H1 (cell line): ENCODE measurements around the gene UQCRC2. TPM values are rescaled to one million over a fixed set of nuclear protein-coding genes. Genes with fewer than 3 reads are reported as not detected.

ENCODE experiments used
- CTCF ChIA-PET: fragments of 300-600 bp; sonication (Branson Sonifier 250); formaldehyde crosslinking; loops from one replicate; lab custom pipeline; 2021; ENCODE audit not compliant: partially characterized antibody; lab: Charles Lee
- POLR2A ChIA-PET: fragments of 300-600 bp; sonication (Branson Sonifier 250); formaldehyde crosslinking; loops from one replicate; lab custom pipeline; 2021; ENCODE audit warnings: inconsistent platforms; ENCODE audit not compliant: partially characterized antibody; lab: Charles Lee
- DNase-seq, 2 experiments: peaks; one replicate each; pipeline versions ENCODE4 v3.0.0 to v3.0.0-alpha.2; 2010 to 2022; ENCODE audit warnings: low spot score in 2 of 2, low read depth in 1 of 2, mixed read lengths in 1 of 2
- FAIRE-seq: peaks from 2 replicates; lab custom pipeline; 2011; peaks lifted over from hg19 to GRCh38; lab: Jason Lieb, UNC
- H2AFZ ChIP-seq: 2 replicates; pipeline ENCODE4 v1.8.1; 2012; ENCODE audit warnings: low read length, inconsistent platforms
- H2AK5ac ChIP-seq: 2 replicates; pipeline ENCODE4 v1.6.1; 2013; ENCODE audit warnings: low read depth, low read length
- H2BK120ac ChIP-seq: replicated peaks from 2 replicates; pipeline ENCODE3; 2013; ENCODE audit warnings: low read depth, low read length, inconsistent platforms
- H2BK12ac ChIP-seq: 2 replicates; pipeline ENCODE4 v1.6.1; 2013; ENCODE audit warnings: low read depth, low read length
- H2BK15ac ChIP-seq: 2 replicates; pipeline ENCODE4 v1.6.1; 2013; ENCODE audit warnings: low read length
- H2BK20ac ChIP-seq: 2 replicates; pipeline ENCODE4 v1.6.1; 2013; ENCODE audit warnings: low read length
- H2BK5ac ChIP-seq: 2 replicates; pipeline ENCODE4 v1.6.1; 2013; ENCODE audit warnings: low read depth, low read length
- H3K14ac ChIP-seq: 2 replicates; pipeline ENCODE4 v1.6.1; 2013; ENCODE audit warnings: inconsistent platforms; ENCODE audit not compliant: insufficient read length
- H3K18ac ChIP-seq: 2 replicates; pipeline ENCODE4 v1.6.1; 2013; ENCODE audit warnings: low read length; ENCODE audit errors: extremely low read depth
- H3K23ac ChIP-seq: 2 replicates; pipeline ENCODE4 v1.6.1; 2013; ENCODE audit warnings: inconsistent platforms; ENCODE audit not compliant: insufficient read length
- H3K23me2 ChIP-seq: 2 replicates; pipeline ENCODE4 v1.6.1; 2013; ENCODE audit warnings: low read depth, low read length
- H3K27ac ChIP-seq: 2 replicates; pipeline ENCODE4 v1.6.1; 2011; ENCODE audit warnings: low read depth, low read length, inconsistent platforms
- H3K27me3 ChIP-seq, 4 experiments: replicated peaks in 1 of 4; 1 replicate in 1 of 4; 2 replicates in 3 of 4; pipeline versions ENCODE4 v1.6.1 to v1.8.1; 2011 to 2013; ENCODE audit warnings: low read length in 3 of 4, mild to moderate bottlenecking in 3 of 4, inconsistent platforms in 2 of 4, mixed read lengths in 2 of 4, moderate library complexity in 1 of 4; ENCODE audit not compliant: control insufficient read depth in 3 of 4, insufficient read depth in 3 of 4; ENCODE audit errors: extremely low read depth in 1 of 4
- H3K36me3 ChIP-seq, 4 experiments: 2 replicates each; pipeline versions ENCODE4 v1.6.1 to v1.8.1; 2011 to 2013; ENCODE audit warnings: mild to moderate bottlenecking in 4 of 4, low read length in 3 of 4, moderate library complexity in 2 of 4, control low read depth in 1 of 4, inconsistent platforms in 1 of 4; ENCODE audit not compliant: insufficient read depth in 4 of 4, control insufficient read depth in 2 of 4
- H3K4ac ChIP-seq: replicated peaks from 2 replicates; pipeline ENCODE3; 2013; ENCODE audit warnings: low read length, low read depth, mixed read lengths, inconsistent platforms; ENCODE audit not compliant: insufficient read length
- H3K4me1 ChIP-seq, 4 experiments: replicated peaks in 1 of 4; 1 replicate in 1 of 4; 2 replicates in 3 of 4; pipeline versions ENCODE4 v1.6.1 to v1.8.1; 2011 to 2013; ENCODE audit warnings: low read length in 3 of 4, inconsistent platforms in 2 of 4, mixed read lengths in 1 of 4; ENCODE audit not compliant: insufficient read depth in 4 of 4, control insufficient read depth in 3 of 4
- H3K4me2 ChIP-seq, 2 experiments: 2 replicates each; pipeline versions ENCODE4 v1.6.1 to v1.8.1; 2011 to 2013; ENCODE audit warnings: low read depth in 2 of 2, low read length in 2 of 2, control low read depth in 1 of 2, inconsistent platforms in 1 of 2, mild to moderate bottlenecking in 1 of 2; ENCODE audit not compliant: insufficient read depth in 1 of 2
- H3K4me3 ChIP-seq, 4 experiments: fragments of 200-600, 300-600 bp in 1 of 4; sonication (generic), shearing (Covaris generic), sonication (Bioruptor Twin) in 1 of 4; 2 replicates each; pipeline versions ENCODE4 v1.5.1 to v1.8.1; 2011 to 2016; ENCODE audit warnings: low read length in 4 of 4, low read depth in 3 of 4, control low read depth in 2 of 4, inconsistent platforms in 2 of 4, mild to moderate bottlenecking in 2 of 4, mixed read lengths in 1 of 4, moderate library complexity in 1 of 4; ENCODE audit not compliant: insufficient read depth in 2 of 4; ENCODE audit errors: extremely low read depth in 1 of 4
- H3K56ac ChIP-seq: replicated peaks from 2 replicates; pipeline ENCODE3; 2013; ENCODE audit warnings: low read depth, mild to moderate bottlenecking, mixed read lengths, low read length, inconsistent platforms; ENCODE audit not compliant: insufficient read length
- H3K79me1 ChIP-seq: 2 replicates; pipeline ENCODE4 v1.6.1; 2013; ENCODE audit warnings: low read depth, low read length, control low read depth
- H3K79me2 ChIP-seq, 2 experiments: 2 replicates each; pipeline versions ENCODE4 v1.6.1 to v1.8.1; 2012 to 2013; ENCODE audit warnings: low read length in 2 of 2, mild to moderate bottlenecking in 2 of 2, inconsistent platforms in 1 of 2; ENCODE audit not compliant: insufficient read depth in 2 of 2, control insufficient read depth in 1 of 2
- H3K9ac ChIP-seq, 4 experiments: replicated peaks in 1 of 4; 1 replicate in 1 of 4; 2 replicates in 3 of 4; pipeline versions ENCODE4 v1.6.1 to v1.8.1; 2011 to 2013; ENCODE audit warnings: low read depth in 3 of 4, low read length in 3 of 4, control low read depth in 2 of 4, mild to moderate bottlenecking in 2 of 4, moderate library complexity in 2 of 4, inconsistent platforms in 1 of 4; ENCODE audit errors: extremely low read depth in 1 of 4
- H3K9me3 ChIP-seq, 2 experiments: 2 replicates each; pipeline versions ENCODE4 v1.6.1 to v1.8.1; 2012 to 2013; ENCODE audit warnings: mild to moderate bottlenecking in 2 of 2, moderate library complexity in 2 of 2, control low read depth in 1 of 2, inconsistent platforms in 1 of 2, low read depth in 1 of 2, low read length in 1 of 2, mixed read lengths in 1 of 2; ENCODE audit not compliant: insufficient read depth in 2 of 2
- H4K20me1 ChIP-seq, 2 experiments: replicated peaks in 1 of 2; 2 replicates each; pipeline versions ENCODE3 to v1.8.1; 2011 to 2013; ENCODE audit warnings: inconsistent platforms in 2 of 2, low read length in 2 of 2, mild to moderate bottlenecking in 1 of 2; ENCODE audit not compliant: insufficient read depth in 2 of 2, control insufficient read depth in 1 of 2
- H4K5ac ChIP-seq: 2 replicates; pipeline ENCODE4 v1.6.1; 2013; ENCODE audit warnings: low read length, low read depth, mixed read lengths, inconsistent platforms; ENCODE audit not compliant: insufficient read length
- H4K8ac ChIP-seq: 2 replicates; pipeline ENCODE4 v1.8.0; 2013; ENCODE audit warnings: mild to moderate bottlenecking, moderate library complexity, low read length, inconsistent platforms; ENCODE audit not compliant: insufficient read depth; ENCODE audit errors: extremely low read depth
- H4K91ac ChIP-seq: replicated peaks from 2 replicates; pipeline ENCODE3; 2013; ENCODE audit warnings: low read length, mixed read lengths, inconsistent platforms; ENCODE audit not compliant: insufficient read length
- ATF3 ChIP-seq: IDR thresholded peaks from 2 replicates; pipeline ENCODE4 v1.6.1; 2011; ENCODE audit warnings: low read depth, mild to moderate bottlenecking, low read length; ENCODE audit not compliant: insufficient read depth
- CEBPB ChIP-seq: IDR thresholded peaks from 2 replicates; pipeline ENCODE4 v1.6.1; 2012; ENCODE audit warnings: low read depth, low read length
- CHD2 ChIP-seq: IDR thresholded peaks from 2 replicates; pipeline ENCODE4 v1.6.1; 2012; ENCODE audit warnings: low read length, improper control_type of control experiment
- EGR1 ChIP-seq: IDR thresholded peaks from 2 replicates; pipeline ENCODE4 v1.6.1; 2011; ENCODE audit warnings: low read depth, low read length, borderline replicate concordance
- MAX ChIP-seq: IDR thresholded peaks from 2 replicates; pipeline ENCODE4 v1.6.1; 2012; ENCODE audit warnings: inconsistent platforms
- SP4 ChIP-seq: IDR thresholded peaks from 2 replicates; pipeline ENCODE4 v1.6.1; 2012; ENCODE audit warnings: low read length, inconsistent platforms
- TCF12 ChIP-seq: IDR thresholded peaks from 2 replicates; pipeline ENCODE4 v1.6.1; 2011; ENCODE audit warnings: low read depth, mild to moderate bottlenecking, low read length
- TEAD4 ChIP-seq: IDR thresholded peaks from 2 replicates; pipeline ENCODE4 v1.6.1; 2012; ENCODE audit warnings: low read depth, low read length, inconsistent platforms, mixed read lengths
- WGBS, 2 experiments: shearing (Covaris generic) in 1 of 2; methylation state at CpG; one replicate each; pipeline versions ENCODE4 v1.1.6 to v1.1.7; 2013 to 2015; ENCODE audit warnings: low lambda C conversion rate in 2 of 2, mixed read lengths in 2 of 2, inconsistent platforms in 1 of 2, low coverage in 1 of 2, missing lambda C conversion rate in 1 of 2; ENCODE audit not compliant: insufficient replicate concordance in 2 of 2, insufficient coverage in 1 of 2, insufficient read length in 1 of 2; ENCODE audit errors: extremely low coverage in 1 of 2, missing lambda C conversion rate in 1 of 2; 5-methylcytosine and 5-hydroxymethylcytosine counted together
- polyA plus RNA-seq, 7 experiments: library from polyadenylated mRNA; depleted of rRNA in 3 of 7; stranded (reverse) in 5 of 7; unstranded in 2 of 7; fragments of >200 nt in 5 of 7; fragments of 200-250 nt in 2 of 7; gene quantifications; 1 replicate in 5 of 7; 2 replicates in 1 of 7; 4 replicates in 1 of 7; pipeline versions ENCODE4 v1.2.1 to v1.2.3, GENCODE V29; 2011 to 2013; ENCODE audit warnings: missing spikeins in 2 of 7, mixed read lengths in 2 of 7
- total RNA-seq: library from RNA; stranded (reverse); fragmentation: NEBNext Ultra II Directional; extraction: Animal tissue kit (Norgen Biotek cat#: 25700); gene quantifications from 2 replicates; pipeline ENCODE4 v1.2.1, GENCODE V29; 2021
- TF ChIP-seq, protein P1 (sequence below), 3 experiments: IDR thresholded peaks; 1 replicate in 2 of 3; 2 replicates in 1 of 3; pipeline versions ENCODE4 v1.5.1 to v1.6.1; 2011; ENCODE audit warnings: low read length in 3 of 3, mild to moderate bottlenecking in 3 of 3, inconsistent platforms in 2 of 3, low read depth in 1 of 3, moderate library complexity in 1 of 3; ENCODE audit not compliant: insufficient read depth in 1 of 3; ENCODE audit errors: control extremely low read depth in 1 of 3
- TF ChIP-seq, protein P2 (sequence below): IDR thresholded peaks from 2 replicates; pipeline ENCODE4 v1.6.1; 2012; ENCODE audit warnings: low read length, inconsistent platforms

Gene UQCRC2
- total and polyA plus RNA-seq, 2 of the 8 experiments (the other 6 are each of a cell fraction or from before 2014, with no cell fraction given), result 94.4 to 182 TPM

DNA sequence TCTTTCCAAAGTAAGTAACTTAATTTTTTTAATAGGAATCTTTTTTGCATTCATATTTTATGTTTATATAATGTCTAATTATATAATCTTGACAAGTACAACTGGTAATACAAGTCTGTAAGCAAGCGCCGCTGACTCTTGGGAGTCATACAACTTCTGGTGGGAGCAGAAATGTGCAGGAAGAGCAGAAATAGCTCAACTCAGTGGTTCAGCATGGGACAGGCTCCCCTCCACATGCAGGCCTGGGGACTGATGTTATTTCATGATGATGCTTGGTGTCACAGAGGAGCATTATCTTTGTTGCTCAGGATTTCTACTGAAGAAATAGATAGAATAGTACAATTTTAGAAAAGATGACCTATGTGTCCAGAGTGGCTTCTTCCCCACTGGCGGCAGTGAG lies 10.7 kb downstream of the UQCRC2 start:
- H3K56ac ChIP-seq, result no peak overlapping the region
- no peak overlapping the region for H2BK12ac ChIP-seq
- no peak overlapping the region for H2BK15ac ChIP-seq
- no peak overlapping the region for H4K5ac ChIP-seq
- H4K20me1 ChIP-seq, result peaks cover 0 to 3% of the 10 kb centered on the region in 2 experiments
- WGBS, 2 experiments, result 94% methylated on average over 3 of the region's 3 CpGs; no CpG with 5 or more reads in 1 of the 2 experiments
- H3K27ac ChIP-seq, result no peak overlapping the region
- no peak overlapping the region for H2BK20ac ChIP-seq
- no peaks in the 10 kb centered on the region for H3K79me1 ChIP-seq
- no peak overlapping the region for H3K23ac ChIP-seq
- no peak overlapping the region for H3K14ac ChIP-seq
- H3K23me2 ChIP-seq, result no peaks in the 10 kb centered on the region
- no peak overlapping the region for H3K18ac ChIP-seq
- H2BK5ac ChIP-seq, result no peak overlapping the region
- no peak overlapping the region for H2BK120ac ChIP-seq
- H3K4me3 ChIP-seq, result no peak overlapping the region
- no peaks in the 10 kb centered on the region for H3K4me1 ChIP-seq
- H4K91ac ChIP-seq, result no peak overlapping the region
- no peak for DNase-seq
- no peak overlapping the region for H3K4me2 ChIP-seq
- no peak overlapping the region for H2AFZ ChIP-seq
- H3K36me3 ChIP-seq, result peaks cover 34 to 92% (median 78%) of the 10 kb centered on the region in 4 experiments
- no peak overlapping the region for H2AK5ac ChIP-seq
- H3K79me2 ChIP-seq, result no peaks in the 10 kb centered on the region
- no peaks in the 10 kb centered on the region for H3K9me3 ChIP-seq
- FAIRE-seq, result no peak
- H3K4ac ChIP-seq, result no peak overlapping the region
- no peak overlapping the region for H3K9ac ChIP-seq
- H3K27me3 ChIP-seq, result no peaks in the 10 kb centered on the region
- ChIA-PET CTCF (interaction anchor here (0.6 to 1.0 kb wide), 2 partner anchors 10 to 13 kb away, joined by 3 read pairs; no protein-coding TSS in a partner anchor), POLR2A (interaction anchor here (1.5 kb wide), 1 partner anchor 11 kb away, joined by 5 read pairs; the partner anchor contains the start of gene UQCRC2)
- no peak overlapping the region for H4K8ac ChIP-seq
- TF ChIP-seq MAX (no peak), SP4 (no peak), EGR1 (no peak), TEAD4 (no peak), CHD2 (no peak), ATF3 (no peak), TCF12 (no peak), CEBPB (no peak)
- TF ChIP-seq, protein P1, sequence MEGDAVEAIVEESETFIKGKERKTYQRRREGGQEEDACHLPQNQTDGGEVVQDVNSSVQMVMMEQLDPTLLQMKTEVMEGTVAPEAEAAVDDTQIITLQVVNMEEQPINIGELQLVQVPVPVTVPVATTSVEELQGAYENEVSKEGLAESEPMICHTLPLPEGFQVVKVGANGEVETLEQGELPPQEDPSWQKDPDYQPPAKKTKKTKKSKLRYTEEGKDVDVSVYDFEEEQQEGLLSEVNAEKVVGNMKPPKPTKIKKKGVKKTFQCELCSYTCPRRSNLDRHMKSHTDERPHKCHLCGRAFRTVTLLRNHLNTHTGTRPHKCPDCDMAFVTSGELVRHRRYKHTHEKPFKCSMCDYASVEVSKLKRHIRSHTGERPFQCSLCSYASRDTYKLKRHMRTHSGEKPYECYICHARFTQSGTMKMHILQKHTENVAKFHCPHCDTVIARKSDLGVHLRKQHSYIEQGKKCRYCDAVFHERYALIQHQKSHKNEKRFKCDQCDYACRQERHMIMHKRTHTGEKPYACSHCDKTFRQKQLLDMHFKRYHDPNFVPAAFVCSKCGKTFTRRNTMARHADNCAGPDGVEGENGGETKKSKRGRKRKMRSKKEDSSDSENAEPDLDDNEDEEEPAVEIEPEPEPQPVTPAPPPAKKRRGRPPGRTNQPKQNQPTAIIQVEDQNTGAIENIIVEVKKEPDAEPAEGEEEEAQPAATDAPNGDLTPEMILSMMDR (IDR thresholded peaks at IDR 0.05; ENCODE audit: control extremely low read depth in 1 of 3, insufficient read depth in 1 of 3, low read depth in 1 of 3, low read length in 3 of 3), result no peak
- TF ChIP-seq, protein P2, sequence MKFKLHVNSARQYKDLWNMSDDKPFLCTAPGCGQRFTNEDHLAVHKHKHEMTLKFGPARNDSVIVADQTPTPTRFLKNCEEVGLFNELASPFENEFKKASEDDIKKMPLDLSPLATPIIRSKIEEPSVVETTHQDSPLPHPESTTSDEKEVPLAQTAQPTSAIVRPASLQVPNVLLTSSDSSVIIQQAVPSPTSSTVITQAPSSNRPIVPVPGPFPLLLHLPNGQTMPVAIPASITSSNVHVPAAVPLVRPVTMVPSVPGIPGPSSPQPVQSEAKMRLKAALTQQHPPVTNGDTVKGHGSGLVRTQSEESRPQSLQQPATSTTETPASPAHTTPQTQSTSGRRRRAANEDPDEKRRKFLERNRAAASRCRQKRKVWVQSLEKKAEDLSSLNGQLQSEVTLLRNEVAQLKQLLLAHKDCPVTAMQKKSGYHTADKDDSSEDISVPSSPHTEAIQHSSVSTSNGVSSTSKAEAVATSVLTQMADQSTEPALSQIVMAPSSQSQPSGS, result no peak
